ENCODE data around the gene LPP.
"Not testable (repeated sequence)": the region's sequence is repeated elsewhere in the genome, so short reads cannot be mapped to it uniquely, and the experiment has no call there.

LPP gene

GRCh38 chr3:188686324-188686723 is 532.4 kb downstream of the LPP start:
- DNase-seq (ENCODE audit: extremely low read depth in 1 of 2, low read depth in 1 of 2), result no peak

- no peak for DNase-seq (ENCODE audit: extremely low read depth in 1 of 2, low read depth in 1 of 2)
These were observed 533.4 kb downstream of the LPP start for GRCh38 chr3:188687389-188687788.

GRCh38 chr3:188689101-188689574 is 535.2 kb downstream of the LPP start:
- DNase-seq (ENCODE audit: extremely low read depth in 1 of 2, low read depth in 1 of 2), result no peak

GRCh38 chr3:188690064-188690463 is 536.1 kb downstream of the LPP start:
- no peak for DNase-seq (ENCODE audit: extremely low read depth in 1 of 2, low read depth in 1 of 2)

GRCh38 chr3:188691004-188691403 is 537.0 kb downstream of the LPP start:
- no peak for DNase-seq (ENCODE audit: extremely low read depth in 1 of 2, low read depth in 1 of 2)

GRCh38 chr3:188691665-188692064 is 537.7 kb downstream of the LPP start:
- no peak for DNase-seq (ENCODE audit: extremely low read depth in 1 of 2, low read depth in 1 of 2)

- DNase-seq (ENCODE audit: extremely low read depth in 1 of 2, low read depth in 1 of 2), result no peak
These were observed 538.7 kb downstream of the LPP start for GRCh38 chr3:188692700-188693099.

GRCh38 chr3:188693435-188693834 is 539.5 kb downstream of the LPP start:
- no peak for DNase-seq (ENCODE audit: extremely low read depth in 1 of 2, low read depth in 1 of 2)

GRCh38 chr3:188695241-188695640 is 541.3 kb downstream of the LPP start:
- DNase-seq (ENCODE audit: extremely low read depth in 1 of 2, low read depth in 1 of 2), result no peak

GRCh38 chr3:188697127-188697526 is 543.2 kb downstream of the LPP start:
- DNase-seq (ENCODE audit: extremely low read depth in 1 of 2, low read depth in 1 of 2), result no peak

- DNase-seq (ENCODE audit: extremely low read depth in 1 of 2, low read depth in 1 of 2), result no peak
These were observed 544.5 kb downstream of the LPP start for GRCh38 chr3:188698436-188698835.

- DNase-seq (ENCODE audit: extremely low read depth in 1 of 2, low read depth in 1 of 2), result no peak
These were observed 546.5 kb downstream of the LPP start for GRCh38 chr3:188700501-188700900.

- DNase-seq (ENCODE audit: extremely low read depth in 1 of 2, low read depth in 1 of 2), result no peak
These were observed 547.0 kb downstream of the LPP start for GRCh38 chr3:188700918-188701317.

- DNase-seq (ENCODE audit: extremely low read depth in 1 of 2, low read depth in 1 of 2), result no peak
These were observed 547.6 kb downstream of the LPP start for GRCh38 chr3:188701485-188701969.

GRCh38 chr3:188702028-188702427 is 548.1 kb downstream of the LPP start:
- not testable (repeated sequence) for DNase-seq (ENCODE audit: extremely low read depth in 1 of 2, low read depth in 1 of 2)

GRCh38 chr3:188706176-188706575 is 552.2 kb downstream of the LPP start:
- DNase-seq (ENCODE audit: extremely low read depth in 1 of 2, low read depth in 1 of 2), result no peak

GRCh38 chr3:188706599-188706998 is 552.6 kb downstream of the LPP start:
- DNase-seq (ENCODE audit: extremely low read depth in 1 of 2, low read depth in 1 of 2), result no peak

- DNase-seq (ENCODE audit: extremely low read depth in 1 of 2, low read depth in 1 of 2), result no peak
These were observed 553.7 kb downstream of the LPP start for GRCh38 chr3:188707381-188708288.

- no peak for DNase-seq (ENCODE audit: extremely low read depth in 1 of 2, low read depth in 1 of 2)
These were observed 557.9 kb downstream of the LPP start for GRCh38 chr3:188711881-188712247.

- no peak for DNase-seq (ENCODE audit: extremely low read depth in 1 of 2, low read depth in 1 of 2)
These were observed 558.4 kb downstream of the LPP start for GRCh38 chr3:188712248-188712924.

- no peak for DNase-seq (ENCODE audit: extremely low read depth in 1 of 2, low read depth in 1 of 2)
These were observed 559.0 kb downstream of the LPP start for GRCh38 chr3:188712991-188713390.

- no peak for DNase-seq (ENCODE audit: extremely low read depth in 1 of 2, low read depth in 1 of 2)
These were observed 565.6 kb downstream of the LPP start for GRCh38 chr3:188719545-188719944.
